Keratinocyte (primary cell): ENCODE data around the gene FAM219B.

Experiments used
- CTCF ChIP-seq, 3 experiments: IDR thresholded peaks in 1 of 3; conservative IDR thresholded peaks in 1 of 3; optimal IDR thresholded peaks in 1 of 3; 2 replicates in 2 of 3; 3 replicates in 1 of 3; pipeline versions ENCODE3 to v1.5.1; 2011; ENCODE audit warnings: low read length in 3 of 3, mild to moderate bottlenecking in 3 of 3, moderate library complexity in 2 of 3, control low read depth in 1 of 3, inconsistent platforms in 1 of 3; ENCODE audit not compliant: insufficient read depth in 2 of 3; ENCODE audit errors: extremely low read depth in 1 of 3
- EZH2 ChIP-seq: IDR thresholded peaks from one replicate; pipeline ENCODE4 v1.6.1; 2012; ENCODE audit warnings: inconsistent platforms, mild to moderate bottlenecking, low read length, moderate library complexity

DNA sequence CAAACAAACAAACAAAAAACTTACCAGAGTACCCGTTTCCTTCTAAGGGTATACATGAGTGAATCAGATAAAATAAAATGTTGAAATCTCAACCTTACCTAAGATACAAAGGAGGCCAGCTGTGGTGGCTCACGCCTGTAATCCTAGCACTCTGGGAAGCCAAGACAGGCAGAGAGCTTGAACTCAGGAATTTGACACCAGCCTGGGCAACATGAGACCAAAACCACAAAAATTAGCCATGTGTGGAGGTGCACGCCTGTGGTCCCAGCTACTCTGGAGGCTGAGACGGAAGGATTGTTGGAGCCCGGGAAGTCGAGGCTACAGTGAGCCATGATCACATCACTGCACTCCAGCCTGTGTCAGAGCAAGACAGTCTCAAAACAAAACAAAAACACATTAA lies 11.0 kb upstream of the FAM219B start:
- no peak for TF ChIP-seq CTCF (optimal IDR thresholded peaks at IDR 0.05 in 1 of 3, IDR thresholded peaks at IDR 0.05 in 1 of 3, conservative IDR thresholded peaks at IDR 0.05 in 1 of 3; ENCODE audit: extremely low read depth in 1 of 3, insufficient read depth in 2 of 3, low read length in 3 of 3)
- no peak for TF ChIP-seq EZH2
